Astrocyte (in vitro differentiated cells and primary cell): Measurements from ENCODE around the gene TOMM5. TPM values are rescaled to one million over a fixed set of nuclear protein-coding genes. Genes with fewer than 3 reads are reported as not detected.

Experiments
- DNase-seq: peaks from one replicate; pipeline ENCODE4 v3.0.0-alpha.2; 2010; ENCODE audit warnings: low read depth
- FAIRE-seq: peaks from 2 replicates; lab custom pipeline; 2011; peaks lifted over from hg19 to GRCh38; lab: Jason Lieb, UNC
- H2AFZ ChIP-seq: 2 replicates; pipeline ENCODE4 v1.6.0; 2012; ENCODE audit warnings: low read depth, low read length, inconsistent platforms
- H3K27ac ChIP-seq: 2 replicates; pipeline ENCODE4 v1.5.1; 2011; ENCODE audit warnings: low read depth, low read length, inconsistent platforms
- H3K27me3 ChIP-seq: 2 replicates; pipeline ENCODE4 v1.6.0; 2011; ENCODE audit warnings: low read length, inconsistent platforms; ENCODE audit not compliant: insufficient read depth
- H3K36me3 ChIP-seq: 2 replicates; pipeline ENCODE4 v1.5.1; 2011; ENCODE audit warnings: low read length, inconsistent platforms; ENCODE audit not compliant: insufficient read depth
- H3K4me1 ChIP-seq: 2 replicates; pipeline ENCODE4 v1.5.1; 2011; ENCODE audit warnings: low read length, inconsistent platforms; ENCODE audit not compliant: insufficient read depth
- H3K4me2 ChIP-seq: 2 replicates; pipeline ENCODE4 v1.6.0; 2012; ENCODE audit warnings: low read length, inconsistent platforms
- H3K4me3 ChIP-seq: 2 replicates; pipeline ENCODE4 v1.5.1; 2011; ENCODE audit warnings: low read depth, mild to moderate bottlenecking, low read length, inconsistent platforms; ENCODE audit not compliant: insufficient read depth
- H3K79me2 ChIP-seq: 2 replicates; pipeline ENCODE4 v1.6.0; 2012; ENCODE audit warnings: mild to moderate bottlenecking, low read length, inconsistent platforms; ENCODE audit not compliant: insufficient read depth
- H3K9ac ChIP-seq: 2 replicates; pipeline ENCODE4 v1.6.0; 2012; ENCODE audit warnings: mild to moderate bottlenecking, low read length, inconsistent platforms
- H3K9me3 ChIP-seq: 2 replicates; pipeline ENCODE4 v1.5.1; 2012; ENCODE audit warnings: low read depth, mild to moderate bottlenecking, low read length, inconsistent platforms; ENCODE audit not compliant: insufficient read depth
- H4K20me1 ChIP-seq: 2 replicates; pipeline ENCODE4 v1.6.0; 2012; ENCODE audit warnings: low read length, inconsistent platforms; ENCODE audit not compliant: insufficient read depth
- H3K27ac Mint-ChIP-seq: one replicate; pipeline ENCODE4 v1.8.0; 2021; ENCODE audit warnings: mild to moderate bottlenecking, mixed read lengths; ENCODE audit not compliant: unreplicated experiment
- H3K27me3 Mint-ChIP-seq: one replicate; pipeline ENCODE4 v1.8.0; 2021; ENCODE audit warnings: low read depth, mixed read lengths; ENCODE audit not compliant: unreplicated experiment
- H3K36me3 Mint-ChIP-seq: one replicate; pipeline ENCODE4 v1.8.0; 2021; ENCODE audit warnings: low read depth, mixed read lengths; ENCODE audit not compliant: unreplicated experiment
- H3K4me1 Mint-ChIP-seq: one replicate; pipeline ENCODE4 v1.8.0; 2021; ENCODE audit warnings: low read depth, mixed read lengths; ENCODE audit not compliant: unreplicated experiment
- H3K4me3 Mint-ChIP-seq: one replicate; pipeline ENCODE4 v1.8.0; 2021; ENCODE audit warnings: mild to moderate bottlenecking, moderate library complexity, mixed read lengths; ENCODE audit not compliant: unreplicated experiment
- H3K9me3 Mint-ChIP-seq: one replicate; pipeline ENCODE4 v1.8.0; 2021; ENCODE audit warnings: mild to moderate bottlenecking, mixed read lengths; ENCODE audit not compliant: unreplicated experiment
- CTCF ChIP-seq: IDR thresholded peaks from 2 replicates; pipeline ENCODE4 v1.5.1; 2011; ENCODE audit warnings: low read depth, mild to moderate bottlenecking, inconsistent platforms, low read length, moderate library complexity; ENCODE audit not compliant: insufficient read depth
- EZH2 ChIP-seq: IDR thresholded peaks from 2 replicates; pipeline ENCODE4 v1.6.1; 2012; ENCODE audit warnings: mild to moderate bottlenecking, low read length, inconsistent platforms; ENCODE audit not compliant: insufficient read depth
- total RNA-seq: library from RNA; stranded (reverse); gene quantifications from 2 replicates; pipeline ENCODE4 v1.2.1, GENCODE V29; 2021

TOMM5 gene
- total RNA-seq, 1 donor from 2014 or later: 137 TPM

- no peak for FAIRE-seq
Measured at GRCh38 chr9:37575921-37576721, 16.3 kb downstream of the TOMM5 start, which contains the start of gene FBXO10. Gene FBXO10, minus strand, starts transcription at chr9:37576380. Its CDS starts 34,612 bp downstream, at chr9:37541768.

GRCh38 chr9:37575511-37575914 lies 16.9 kb downstream of the TOMM5 start:
- H3K4me2 ChIP-seq: peak overlapping the region; percentile 97
- Mint-ChIP-seq H3K4me1 (peaks cover 22% of the 10 kb centered on the region), H3K36me3 (peaks cover under 1% of the 10 kb centered on the region), H3K27me3 (no peaks in the 10 kb centered on the region), H3K27ac (no peak overlapping the region), H3K4me3 (peak overlapping the region; percentile 84), H3K9me3 (no peaks in the 10 kb centered on the region)
- H2AFZ ChIP-seq: peak overlapping the region; percentile 94
- peak overlapping the region; percentile 52 for H3K27ac ChIP-seq
- FAIRE-seq: no peak
- peaks cover 32% of the 10 kb centered on the region for H3K79me2 ChIP-seq
- peaks cover 18% of the 10 kb centered on the region for H3K4me1 ChIP-seq
- peak overlapping the region; percentile 88 for H3K9ac ChIP-seq
- H4K20me1 ChIP-seq: peaks cover 26% of the 10 kb centered on the region
- no peaks in the 10 kb centered on the region for H3K36me3 ChIP-seq
- TF ChIP-seq CTCF: no peak
- no peak for TF ChIP-seq EZH2
- no peaks in the 10 kb centered on the region for H3K27me3 ChIP-seq
- DNase-seq: no peak
- peak overlapping the region; percentile 79 for H3K4me3 ChIP-seq
- H3K9me3 ChIP-seq: no peaks in the 10 kb centered on the region

More at GRCh38 chr9:37575921-37576721, 16.3 kb downstream of the TOMM5 start, which contains the start of gene FBXO10:
- Mint-ChIP-seq H3K27me3 (no peaks in the 10 kb centered on the region), H3K4me1 (peaks cover 22% of the 10 kb centered on the region), H3K36me3 (no peaks in the 10 kb centered on the region), H3K4me3 (peak within 1 kb of the TSS; percentile 90), H3K9me3 (no peaks in the 10 kb centered on the region), H3K27ac (peak within 1 kb of the TSS; percentile 96)
- peaks cover 36% of the 10 kb centered on the region for H3K79me2 ChIP-seq
- H3K4me3 ChIP-seq: peak within 1 kb of the TSS; percentile 79
- peak; percentile 65 for DNase-seq
- H3K27me3 ChIP-seq: no peaks in the 10 kb centered on the region
- peak within 1 kb of the TSS; percentile 52 for H3K27ac ChIP-seq
- peak within 1 kb of the TSS; percentile 88 for H3K9ac ChIP-seq
- peaks cover 24% of the 10 kb centered on the region for H4K20me1 ChIP-seq
- H3K9me3 ChIP-seq: no peaks in the 10 kb centered on the region
- H2AFZ ChIP-seq: peak within 1 kb of the TSS; percentile 94
- peaks cover 3% of the 10 kb centered on the region for H3K36me3 ChIP-seq
- no peak for TF ChIP-seq EZH2
- TF ChIP-seq CTCF: no peak
- H3K4me2 ChIP-seq: peak within 1 kb of the TSS; percentile 97
- peaks cover 18% of the 10 kb centered on the region for H3K4me1 ChIP-seq
